NCI-H2029 (cell line): ENCODE data around the gene SRGAP1.

Experiments used
- DNase-seq: peaks from one replicate; lab custom pipeline; 2025; lab: John Stamatoyannopoulos, UW

Gene SRGAP1

GRCh38 chr12:64205542-64205941, 361.0 kb downstream of the SRGAP1 start:
- DNase-seq = no peak

DNA sequence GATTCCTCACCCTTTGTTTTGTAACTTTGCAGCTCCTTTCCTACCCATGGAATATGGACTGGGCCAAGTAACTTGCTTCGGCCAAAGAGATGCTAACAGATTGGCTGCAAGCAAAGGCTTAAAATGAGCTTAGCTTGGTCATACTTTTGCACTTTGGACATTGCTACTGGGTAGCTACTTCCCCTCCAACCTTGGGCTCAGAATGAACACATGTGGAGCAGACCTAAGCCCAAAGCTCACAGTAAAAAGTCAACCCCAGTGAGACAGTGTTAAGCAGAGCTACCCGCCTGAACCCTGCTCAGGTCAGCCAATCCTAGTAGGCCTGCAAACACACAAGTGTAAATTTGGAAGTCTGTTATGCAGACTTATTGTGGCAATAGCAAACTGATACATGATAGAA, 363.0 kb downstream of the SRGAP1 start:
- no peak for DNase-seq
